ENCODE data around the gene ZNF326. TPM values are rescaled to one million over a fixed set of nuclear protein-coding genes. Genes with fewer than 3 reads are reported as not detected.

ZNF326 gene
- total and polyA plus RNA-seq, 2 of the 8 experiments (the other 6 are each of a cell fraction or from before 2014, with no cell fraction given), result 12.2 to 30.6 TPM

- no peak overlapping the region for H3K23ac ChIP-seq (ENCODE audit: insufficient read length)
- no peaks in the 10 kb centered on the region for H4K20me1 ChIP-seq (replicated peaks in 1 of 2; ENCODE audit: control insufficient read depth in 1 of 2, insufficient read depth in 2 of 2, low read length in 2 of 2)
- H2BK5ac ChIP-seq (ENCODE audit: low read depth, low read length), result 0 out of 2 replicates have a peak overlapping the region, but pooled peaks have one; percentile 6
- H3K4me1 ChIP-seq (replicated peaks in 1 of 4; ENCODE audit: control insufficient read depth in 3 of 4, insufficient read depth in 4 of 4, low read length in 3 of 4), result peaks cover 0 to 9% (median 3%) of the 10 kb centered on the region in 4 experiments; a peak in 5 of 7 replicates
- H3K14ac ChIP-seq (ENCODE audit: insufficient read length), result no peak overlapping the region
- no peak overlapping the region for H2AFZ ChIP-seq (ENCODE audit: low read length)
- TF ChIP-seq ZNF274 (IDR thresholded peaks at IDR 0.05; ENCODE audit: borderline replicate concordance, extremely low read depth, low read length) (no peak), KDM1A (IDR thresholded peaks at IDR 0.05; ENCODE audit: borderline replicate concordance, low read length) (no peak), BCL11A (IDR thresholded peaks at IDR 0.05; ENCODE audit: low read depth in 2 of 2, low read length in 2 of 2) (no peak), POLR2A (IDR thresholded peaks at IDR 0.05; ENCODE audit: control extremely low read depth in 1 of 2, low read depth in 2 of 2, low read length in 2 of 2) (no peak), CEBPB (IDR thresholded peaks at IDR 0.05; ENCODE audit: low read depth, low read length) (no peak), SP4 (IDR thresholded peaks at IDR 0.05; ENCODE audit: low read length) (no peak), FOSL1 (IDR thresholded peaks at IDR 0.05; ENCODE audit: insufficient read depth, low read depth, low read length) (no peak), JUND (IDR thresholded peaks at IDR 0.05; ENCODE audit: low read length) (no peak), RXRA (IDR thresholded peaks at IDR 0.05; ENCODE audit: insufficient read depth, low read depth, low read length) (no peak)
- TF ChIP-seq, protein P1, sequence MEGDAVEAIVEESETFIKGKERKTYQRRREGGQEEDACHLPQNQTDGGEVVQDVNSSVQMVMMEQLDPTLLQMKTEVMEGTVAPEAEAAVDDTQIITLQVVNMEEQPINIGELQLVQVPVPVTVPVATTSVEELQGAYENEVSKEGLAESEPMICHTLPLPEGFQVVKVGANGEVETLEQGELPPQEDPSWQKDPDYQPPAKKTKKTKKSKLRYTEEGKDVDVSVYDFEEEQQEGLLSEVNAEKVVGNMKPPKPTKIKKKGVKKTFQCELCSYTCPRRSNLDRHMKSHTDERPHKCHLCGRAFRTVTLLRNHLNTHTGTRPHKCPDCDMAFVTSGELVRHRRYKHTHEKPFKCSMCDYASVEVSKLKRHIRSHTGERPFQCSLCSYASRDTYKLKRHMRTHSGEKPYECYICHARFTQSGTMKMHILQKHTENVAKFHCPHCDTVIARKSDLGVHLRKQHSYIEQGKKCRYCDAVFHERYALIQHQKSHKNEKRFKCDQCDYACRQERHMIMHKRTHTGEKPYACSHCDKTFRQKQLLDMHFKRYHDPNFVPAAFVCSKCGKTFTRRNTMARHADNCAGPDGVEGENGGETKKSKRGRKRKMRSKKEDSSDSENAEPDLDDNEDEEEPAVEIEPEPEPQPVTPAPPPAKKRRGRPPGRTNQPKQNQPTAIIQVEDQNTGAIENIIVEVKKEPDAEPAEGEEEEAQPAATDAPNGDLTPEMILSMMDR (IDR thresholded peaks at IDR 0.05; ENCODE audit: control extremely low read depth in 1 of 3, insufficient read depth in 1 of 3, low read depth in 1 of 3, low read length in 3 of 3), result no peak
- no peak overlapping the region for H3K18ac ChIP-seq (ENCODE audit: extremely low read depth, low read length)
- H2BK12ac ChIP-seq (ENCODE audit: low read depth, low read length), result peak overlapping the region; percentile 62
- ChIA-PET CTCF (ENCODE audit: partially characterized antibody) (interaction anchor here (1.1 to 1.6 kb wide), 2 partner anchors 32 to 147 kb away, joined by 3 to 4 read pairs; no protein-coding TSS in a partner anchor), POLR2A (ENCODE audit: partially characterized antibody) (interaction anchor here (1.0 kb wide), 1 partner anchor 134 kb away, joined by 3 read pairs; the partner anchor contains the start of gene LRRC8D)
- no peak overlapping the region for H4K8ac ChIP-seq (ENCODE audit: extremely low read depth, insufficient read depth, low read length)
- H3K27ac ChIP-seq (ENCODE audit: low read depth, low read length), result no peak overlapping the region
- no peak overlapping the region for H2AK5ac ChIP-seq (ENCODE audit: low read depth, low read length)
- H3K27me3 ChIP-seq (replicated peaks in 1 of 4; ENCODE audit: control insufficient read depth in 3 of 4, extremely low read depth in 1 of 4, insufficient read depth in 3 of 4, low read length in 3 of 4), result no peaks in the 10 kb centered on the region
- no peak overlapping the region for H4K5ac ChIP-seq (ENCODE audit: insufficient read length, low read depth, low read length)
- no peak overlapping the region for H3K4me3 ChIP-seq (ENCODE audit: extremely low read depth in 1 of 4, insufficient read depth in 2 of 4, low read depth in 3 of 4, low read length in 4 of 4)
- H3K4me2 ChIP-seq (ENCODE audit: insufficient read depth in 1 of 2, low read depth in 2 of 2, low read length in 2 of 2), result peak overlapping the region in 1 of 2 experiments; percentile 29; a peak in 1 of 4 replicates
- no peak overlapping the region for H4K91ac ChIP-seq (replicated peaks; ENCODE audit: insufficient read length, low read length)
- H3K23me2 ChIP-seq (ENCODE audit: low read depth, low read length), result no peaks in the 10 kb centered on the region
- H2BK15ac ChIP-seq (ENCODE audit: low read length), result no peak overlapping the region
- no peak for DNase-seq (ENCODE audit: low read depth in 1 of 2, low spot score in 2 of 2)
- no peak overlapping the region for H2BK120ac ChIP-seq (replicated peaks; ENCODE audit: low read depth, low read length)
- H2BK20ac ChIP-seq (ENCODE audit: low read length), result peak overlapping the region; percentile 57; the same call in 1 of the 2 replicates
- no peak overlapping the region for H3K56ac ChIP-seq (replicated peaks; ENCODE audit: insufficient read length, low read depth, low read length)
- H3K36me3 ChIP-seq (ENCODE audit: control insufficient read depth in 2 of 4, insufficient read depth in 4 of 4, low read length in 3 of 4), result no peaks in the 10 kb centered on the region
- no peaks in the 10 kb centered on the region for H3K79me1 ChIP-seq (ENCODE audit: low read depth, low read length)
- H3K79me2 ChIP-seq (ENCODE audit: control insufficient read depth in 1 of 2, insufficient read depth in 2 of 2, low read length in 2 of 2), result no peaks in the 10 kb centered on the region
- no peak for FAIRE-seq
- H3K9me3 ChIP-seq (ENCODE audit: insufficient read depth in 2 of 2, low read depth in 1 of 2, low read length in 1 of 2), result peaks cover 0 to 3% of the 10 kb centered on the region in 2 experiments; a peak in 2 of 4 replicates
- no peak overlapping the region for H3K4ac ChIP-seq (replicated peaks; ENCODE audit: insufficient read length, low read depth, low read length)
- H3K9ac ChIP-seq (replicated peaks in 1 of 4; ENCODE audit: extremely low read depth in 1 of 4, low read depth in 3 of 4, low read length in 3 of 4), result no peak overlapping the region
- 78% methylated on average over 7 of the region's 7 CpGs; no CpG with 5 or more reads in 1 of the 2 experiments for WGBS, 2 experiments (ENCODE audit: extremely low coverage in 1 of 2, insufficient coverage in 1 of 2, insufficient read length in 1 of 2, insufficient replicate concordance in 2 of 2, low coverage in 1 of 2, low lambda C conversion rate in 2 of 2, missing lambda C conversion rate in 1 of 2)
These were observed 39.4 kb upstream of the ZNF326 start for GRCh38 chr1:89955311-89956205.

All from H1 (cell line).